IMR-90 (cell line): Measurements from ENCODE around the gene PHF20.

Experiments used
- BHLHE40 ChIP-seq: fragments of 150-350 bp; IDR thresholded peaks from 2 replicates; pipeline ENCODE4 v1.6.1; 2016; ENCODE audit warnings: mild to moderate bottlenecking, low read depth, low read length
- CEBPB ChIP-seq: IDR thresholded peaks from 2 replicates; pipeline ENCODE4 v1.6.1; 2012; ENCODE audit warnings: low read depth, low read length, improper control_type of control experiment
- CHD1 ChIP-seq: IDR thresholded peaks from 2 replicates; pipeline ENCODE4 v1.6.1; 2012; ENCODE audit warnings: low read depth, low read length, improper control_type of control experiment
- ELK1 ChIP-seq: fragments of 150-350 bp; IDR thresholded peaks from 2 replicates; pipeline ENCODE4 v1.6.1; 2016; ENCODE audit warnings: low read depth, mild to moderate bottlenecking, low read length, moderate library complexity, borderline replicate concordance
- FOS ChIP-seq: fragments of 150-350 bp; IDR thresholded peaks from 2 replicates; pipeline ENCODE4 v1.6.1; 2016; ENCODE audit warnings: low read depth, low read length
- MAFK ChIP-seq: IDR thresholded peaks from 2 replicates; pipeline ENCODE4 v1.6.1; 2012; ENCODE audit warnings: low read depth, low read length, improper control_type of control experiment
- NFE2L2 ChIP-seq: fragments of 150-350 bp; IDR thresholded peaks from 2 replicates; pipeline ENCODE4 v1.6.1; 2016; ENCODE audit warnings: low read depth, mild to moderate bottlenecking, low read length
- POLR2A ChIP-seq: IDR thresholded peaks from 2 replicates; pipeline ENCODE4 v1.6.1; 2012; ENCODE audit warnings: mild to moderate bottlenecking, low read depth, low read length
- RAD21 ChIP-seq: IDR thresholded peaks from 2 replicates; pipeline ENCODE4 v1.6.1; 2012; ENCODE audit warnings: low read length, improper control_type of control experiment
- RCOR1 ChIP-seq: IDR thresholded peaks from 2 replicates; pipeline ENCODE4 v1.6.1; 2012; ENCODE audit warnings: mild to moderate bottlenecking, low read length, improper control_type of control experiment; ENCODE audit not compliant: insufficient replicate concordance
- RFX5 ChIP-seq: IDR thresholded peaks from 2 replicates; pipeline ENCODE4 v1.8.0; 2012; ENCODE audit warnings: low read depth, mild to moderate bottlenecking, low read length, moderate library complexity
- SMC3 ChIP-seq: fragments of 150-350 bp; IDR thresholded peaks from 2 replicates; pipeline ENCODE4 v1.6.1; 2016; ENCODE audit warnings: low read depth, mild to moderate bottlenecking, antibody characterized with exemption, low read length, moderate library complexity
- TF ChIP-seq, protein P1 (sequence below): conservative IDR thresholded peaks from 2 replicates; pipeline ENCODE4 v1.5.1; 2012; ENCODE audit warnings: mild to moderate bottlenecking, low read depth, low read length, improper control_type of control experiment
- TF ChIP-seq, protein P2 (sequence below): fragments of 150-350 bp; IDR thresholded peaks from 2 replicates; pipeline ENCODE4 v1.6.1; 2017; ENCODE audit warnings: mild to moderate bottlenecking, antibody characterized with exemption, low read length, low read depth

GRCh38 chr20:35734777-35735649, 36.8 kb upstream of the PHF20 start:
- TF ChIP-seq POLR2A (no peak; the same call in 1 of the 2 replicates), MAFK (no peak), RAD21 (no peak), FOS (no peak), RFX5 (no peak), BHLHE40 (no peak), CEBPB (no peak), RCOR1 (no peak), SMC3 (no peak), CHD1 (no peak), ELK1 (no peak), NFE2L2 (no peak)
- TF ChIP-seq, protein P1, sequence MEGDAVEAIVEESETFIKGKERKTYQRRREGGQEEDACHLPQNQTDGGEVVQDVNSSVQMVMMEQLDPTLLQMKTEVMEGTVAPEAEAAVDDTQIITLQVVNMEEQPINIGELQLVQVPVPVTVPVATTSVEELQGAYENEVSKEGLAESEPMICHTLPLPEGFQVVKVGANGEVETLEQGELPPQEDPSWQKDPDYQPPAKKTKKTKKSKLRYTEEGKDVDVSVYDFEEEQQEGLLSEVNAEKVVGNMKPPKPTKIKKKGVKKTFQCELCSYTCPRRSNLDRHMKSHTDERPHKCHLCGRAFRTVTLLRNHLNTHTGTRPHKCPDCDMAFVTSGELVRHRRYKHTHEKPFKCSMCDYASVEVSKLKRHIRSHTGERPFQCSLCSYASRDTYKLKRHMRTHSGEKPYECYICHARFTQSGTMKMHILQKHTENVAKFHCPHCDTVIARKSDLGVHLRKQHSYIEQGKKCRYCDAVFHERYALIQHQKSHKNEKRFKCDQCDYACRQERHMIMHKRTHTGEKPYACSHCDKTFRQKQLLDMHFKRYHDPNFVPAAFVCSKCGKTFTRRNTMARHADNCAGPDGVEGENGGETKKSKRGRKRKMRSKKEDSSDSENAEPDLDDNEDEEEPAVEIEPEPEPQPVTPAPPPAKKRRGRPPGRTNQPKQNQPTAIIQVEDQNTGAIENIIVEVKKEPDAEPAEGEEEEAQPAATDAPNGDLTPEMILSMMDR: no peak
- TF ChIP-seq, protein P2, sequence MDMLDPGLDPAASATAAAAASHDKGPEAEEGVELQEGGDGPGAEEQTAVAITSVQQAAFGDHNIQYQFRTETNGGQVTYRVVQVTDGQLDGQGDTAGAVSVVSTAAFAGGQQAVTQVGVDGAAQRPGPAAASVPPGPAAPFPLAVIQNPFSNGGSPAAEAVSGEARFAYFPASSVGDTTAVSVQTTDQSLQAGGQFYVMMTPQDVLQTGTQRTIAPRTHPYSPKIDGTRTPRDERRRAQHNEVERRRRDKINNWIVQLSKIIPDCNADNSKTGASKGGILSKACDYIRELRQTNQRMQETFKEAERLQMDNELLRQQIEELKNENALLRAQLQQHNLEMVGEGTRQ: no peak
